Astrocyte (in vitro differentiated cells and primary cell): ENCODE measurements around the gene SFMBT2.

ENCODE experiments used
- CTCF ChIP-seq: IDR thresholded peaks from 2 replicates; pipeline ENCODE4 v1.5.1; 2011; ENCODE audit warnings: low read depth, mild to moderate bottlenecking, inconsistent platforms, low read length, moderate library complexity; ENCODE audit not compliant: insufficient read depth
- EZH2 ChIP-seq: IDR thresholded peaks from 2 replicates; pipeline ENCODE4 v1.6.1; 2012; ENCODE audit warnings: mild to moderate bottlenecking, low read length, inconsistent platforms; ENCODE audit not compliant: insufficient read depth

- TF ChIP-seq EZH2 = no peak
- TF ChIP-seq CTCF = no peak
These were observed 50.9 kb downstream of the SFMBT2 start for GRCh38 chr10:7359954-7360353.
